ENCODE measurements around the gene ADAP1. TPM values are rescaled to one million over a fixed set of nuclear protein-coding genes. Genes with fewer than 3 reads are reported as not detected.

The ADAP1 gene
- total and polyA plus RNA-seq, 2 of the 8 experiments (the other 6 are each of a cell fraction or from before 2014, with no cell fraction given), result 5.8 to 6.1 TPM

- TF ChIP-seq GTF2F1 (IDR thresholded peaks at IDR 0.05; ENCODE audit: borderline replicate concordance, low read depth, low read length) (no peak), E2F6 (IDR thresholded peaks at IDR 0.05) (no peak)
These were observed 43.5 kb downstream of the ADAP1 start (continued) for GRCh38 chr7:910931-911431.
